Colon (tissue), 2 donors: Measurements from ENCODE around the gene SATB2.

Source experiments
- FAIRE-seq: peaks from 2 replicates; lab custom pipeline; 2012; peaks lifted over from hg19 to GRCh38; lab: Jason Lieb, UNC
- donor health status: control.
- donor health status: control.

Gene SATB2

DNA sequence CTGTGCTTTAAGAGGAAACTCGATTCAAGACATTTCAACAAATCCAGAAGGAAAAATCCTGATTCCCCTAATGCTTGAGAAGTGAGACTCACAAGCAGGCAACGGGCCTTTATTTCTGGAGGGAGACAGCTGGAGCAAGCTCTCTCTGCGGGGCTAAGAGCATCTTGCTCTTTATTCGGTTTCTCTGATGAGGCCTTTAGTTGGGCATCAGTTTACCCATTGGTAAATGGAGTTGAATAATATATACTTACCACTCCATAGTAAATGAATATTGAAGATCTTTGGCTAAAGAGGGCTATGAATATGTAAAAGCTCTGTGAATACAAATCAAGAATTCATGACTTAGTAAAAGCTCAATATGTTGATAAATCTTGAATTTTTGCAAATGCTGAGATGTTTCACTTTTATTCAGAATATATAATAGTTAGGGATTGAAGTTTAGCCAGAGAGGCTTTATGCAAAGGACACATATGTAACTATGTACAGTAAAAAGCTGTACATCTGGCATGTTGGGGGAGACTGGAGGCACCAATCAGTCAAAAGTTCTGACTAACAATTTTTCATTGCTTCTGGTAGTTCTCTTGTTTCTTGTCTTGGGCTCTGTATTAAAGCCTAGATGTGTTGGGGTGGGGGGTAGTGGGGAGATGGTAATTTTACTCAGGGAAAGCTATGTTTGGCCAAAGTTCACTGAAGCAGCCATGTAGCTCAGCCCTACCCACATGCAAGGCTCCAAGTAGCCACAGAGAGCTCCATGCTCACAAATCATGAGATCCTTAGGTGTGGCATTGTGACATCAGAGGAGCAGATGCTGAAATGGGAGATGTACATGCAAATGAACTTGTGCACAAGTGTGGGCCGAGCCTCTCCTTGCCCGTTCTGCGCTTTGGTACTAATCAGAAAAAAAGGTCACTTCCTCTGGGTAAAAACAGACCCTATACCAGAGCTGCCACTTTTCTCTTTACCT is 200.2 kb downstream of the SATB2 start:
- FAIRE-seq = no peak

DNA sequence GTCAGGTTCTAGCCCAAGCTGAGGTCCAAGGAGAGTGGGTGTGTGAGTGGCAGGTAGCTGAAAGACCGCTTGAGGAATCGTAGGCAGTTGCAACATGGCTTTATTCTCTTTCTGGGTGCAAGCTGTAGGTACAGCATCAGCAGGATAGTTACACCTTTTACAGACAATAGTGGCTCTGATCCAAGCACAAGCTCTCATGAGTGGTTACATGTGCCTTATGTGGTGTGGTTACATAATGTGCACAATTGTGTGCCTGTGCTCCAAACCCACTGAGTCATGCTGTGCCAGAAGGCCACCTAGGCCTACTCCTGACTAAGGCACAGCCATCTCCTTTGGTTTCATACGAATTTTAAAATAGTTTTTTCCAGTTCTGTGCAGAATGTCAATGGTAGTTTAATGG is 227.6 kb downstream of the SATB2 start:
- no peak for FAIRE-seq

DNA sequence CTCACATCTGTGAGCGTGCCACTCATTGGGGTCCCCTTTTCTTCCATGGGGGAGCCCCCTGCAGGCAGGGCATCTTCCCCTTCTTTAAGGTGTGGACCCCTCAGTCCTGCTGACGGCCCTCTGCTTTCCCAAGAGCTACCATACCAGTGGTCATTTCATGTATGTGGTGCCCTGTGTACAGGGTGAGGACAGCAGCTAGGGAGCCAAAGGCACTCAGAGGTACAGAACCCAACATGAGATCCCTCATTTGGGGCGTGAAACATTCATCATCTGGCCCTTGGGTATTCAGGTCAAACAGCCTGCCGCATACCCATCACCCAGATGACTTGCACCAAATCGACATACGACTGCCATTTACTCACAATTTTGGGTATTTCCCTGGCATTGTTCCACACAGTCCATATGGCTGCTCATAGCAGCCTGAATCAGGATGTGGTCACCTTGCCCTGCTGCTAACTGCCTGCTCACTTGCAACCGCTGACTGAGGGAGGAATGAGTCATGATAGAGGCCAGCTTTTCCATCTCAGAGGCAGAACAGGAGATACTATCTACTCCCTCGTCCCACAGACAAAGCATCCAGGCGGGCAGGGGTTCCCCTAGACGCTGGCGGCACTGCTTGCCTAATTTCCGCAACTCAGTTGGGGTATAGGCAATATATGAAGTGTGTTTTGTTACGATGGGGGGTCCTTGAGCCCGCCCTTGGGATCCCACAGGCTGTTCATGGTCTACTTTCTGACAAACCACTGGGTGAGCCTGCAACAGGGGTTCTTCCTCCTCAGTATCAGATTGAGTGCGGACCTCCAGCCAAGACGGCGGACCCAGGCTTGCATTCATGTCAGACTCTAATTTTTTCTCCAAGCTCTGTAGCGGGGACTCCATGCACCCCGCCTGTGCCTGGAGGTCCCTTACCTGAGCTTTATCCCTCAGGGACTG is 228.6 kb downstream of the SATB2 start:
- FAIRE-seq = no peak

DNA sequence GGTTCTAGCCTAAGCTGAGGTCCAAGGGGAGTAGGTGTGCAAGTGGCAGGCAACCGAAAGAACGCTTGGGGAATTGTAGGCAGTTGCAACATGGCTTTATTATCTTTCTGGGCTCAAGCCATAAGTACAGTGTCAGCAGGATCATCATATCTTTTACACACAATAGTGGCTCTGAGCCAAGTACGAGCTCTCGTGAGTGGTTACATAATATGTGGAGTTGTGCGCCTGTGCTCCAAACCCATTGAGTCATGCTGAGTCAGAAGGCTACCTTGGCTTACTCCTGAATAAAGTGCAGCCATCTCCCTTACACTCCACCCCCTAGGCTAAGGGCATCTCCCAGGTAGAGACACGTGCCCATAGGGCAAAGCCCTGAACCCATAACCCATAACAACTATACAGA is 233.9 kb downstream of the SATB2 start:
- FAIRE-seq = no peak

DNA sequence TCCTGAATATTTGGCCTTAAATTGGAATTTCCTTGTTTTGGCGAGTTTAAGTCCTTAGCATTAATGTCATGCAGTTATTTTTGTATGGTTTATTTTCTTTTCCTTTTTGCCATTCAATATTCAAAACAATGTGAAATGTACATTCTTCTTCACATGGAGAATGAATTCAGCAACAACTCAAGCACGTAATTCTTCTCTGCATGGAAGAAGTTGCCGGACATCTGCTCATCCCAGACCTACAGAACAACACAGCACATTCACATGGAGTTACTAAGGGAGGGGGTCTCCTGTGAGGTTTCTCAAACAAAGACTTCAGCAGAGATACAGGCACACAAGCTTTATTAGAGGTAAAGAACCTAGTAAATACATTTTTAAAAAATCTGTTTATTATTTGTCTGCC is 236.8 kb downstream of the SATB2 start:
- FAIRE-seq = no peak

DNA sequence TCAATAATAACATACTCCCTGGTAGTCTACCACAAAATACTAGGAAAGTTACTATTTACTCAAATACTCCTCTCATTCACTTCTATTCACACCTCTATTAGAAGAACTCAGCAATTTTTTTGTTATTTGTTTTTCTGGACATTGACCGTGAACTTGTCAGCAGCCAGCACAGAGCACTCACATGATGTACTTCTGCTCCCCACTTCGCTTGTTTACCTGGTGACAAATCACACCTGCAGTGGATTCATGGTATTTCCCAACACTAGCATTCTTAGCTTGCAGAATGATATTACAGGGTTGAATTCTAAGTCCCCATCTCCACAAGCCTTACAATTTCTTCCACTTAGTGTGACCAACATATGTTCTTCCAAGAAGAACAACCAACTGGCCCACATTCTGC is 238.2 kb downstream of the SATB2 start:
- FAIRE-seq = no peak
